ENCODE data around the gene NRG2.

- TF ChIP-seq CTCF (IDR thresholded peaks at IDR 0.05) (no peak), POLR2A (IDR thresholded peaks at IDR 0.05) (no peak)
These were observed 221.1 kb downstream of the NRG2 start for GRCh38 chr5:139821806-139822552.

Data from adrenal gland (tissue), 5 donors.